HFFc6 (cell line): Measurements from ENCODE around the gene SLC25A40. TPM values are rescaled to one million over a fixed set of nuclear protein-coding genes. Genes with fewer than 3 reads are reported as not detected.

Experiments
- DNase-seq: peaks from one replicate; pipeline ENCODE4 v3.0.0-alpha.2; 2018
- H3K27ac Mint-ChIP-seq: 2 replicates; pipeline ENCODE4 v1.8.0; 2020; ENCODE audit warnings: mild to moderate bottlenecking, mixed read lengths
- H3K27me3 Mint-ChIP-seq: 2 replicates; pipeline ENCODE4 v1.8.0; 2021; ENCODE audit warnings: mild to moderate bottlenecking, moderate library complexity, mixed read lengths; ENCODE audit not compliant: insufficient read depth
- H3K36me3 Mint-ChIP-seq: 2 replicates; pipeline ENCODE4 v1.8.0; 2021; ENCODE audit warnings: low read depth, mixed read lengths
- H3K4me1 Mint-ChIP-seq: 2 replicates; pipeline ENCODE4 v1.8.0; 2020; ENCODE audit warnings: low read depth, mixed read lengths
- H3K4me3 Mint-ChIP-seq: 2 replicates; pipeline ENCODE4 v1.8.0; 2020; ENCODE audit warnings: mild to moderate bottlenecking, moderate library complexity, mixed read lengths
- H3K9me3 Mint-ChIP-seq: 2 replicates; pipeline ENCODE4 v1.8.0; 2020; ENCODE audit warnings: mild to moderate bottlenecking, mixed read lengths
- CTCF ChIP-seq: fragments of 200-600 bp; sonication (generic); IDR thresholded peaks from 2 replicates; pipeline ENCODE4 v1.5.0; 2021; ENCODE audit warnings: antibody characterized with exemption, mild to moderate bottlenecking
- total RNA-seq, 6 experiments: library from RNA; stranded (reverse); fragmentation: NEBNext Ultra II Directional; extraction: Animal tissue kit (Norgen Biotek cat#: 25700); gene quantifications; 2 replicates in 1 of 6; 3 replicates in 5 of 6; pipeline ENCODE4 v1.2.3, GENCODE V29; 2021

Gene SLC25A40
- total RNA-seq, 6 experiments from 2014 or later, result 13.1 to 19.0 (median 15.7) TPM

GRCh38 chr7:87899255-87899654, 23.1 kb upstream of the SLC25A40 start:
- no peak overlapping the region for H3K4me3 Mint-ChIP-seq
- no peaks in the 10 kb centered on the region for H3K4me1 Mint-ChIP-seq
- no peaks in the 10 kb centered on the region for H3K9me3 Mint-ChIP-seq
- no peak for DNase-seq
- H3K27me3 Mint-ChIP-seq, result no peaks in the 10 kb centered on the region
- no peak for TF ChIP-seq CTCF
- no peak overlapping the region for H3K27ac Mint-ChIP-seq
- H3K36me3 Mint-ChIP-seq, result peaks cover 12% of the 10 kb centered on the region

DNA sequence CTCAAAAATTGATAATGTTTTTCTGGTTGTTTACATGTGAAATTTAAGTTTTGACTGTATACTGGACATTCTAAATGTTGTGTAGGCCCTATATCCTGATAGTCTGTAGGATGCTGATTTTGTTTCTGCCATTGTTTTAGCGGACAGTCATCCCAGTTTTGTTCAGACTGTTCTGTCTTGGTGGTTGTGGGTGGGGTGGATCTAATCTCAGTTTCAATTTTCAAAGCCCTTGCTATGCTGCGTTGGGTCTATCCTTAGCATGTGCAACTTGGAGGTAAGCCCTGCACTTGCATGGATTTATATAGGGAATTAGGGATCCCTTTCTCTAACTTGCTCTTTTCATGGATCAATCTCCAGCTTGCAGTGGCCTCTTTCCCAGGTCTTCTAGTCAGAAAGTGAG, 19.2 kb upstream of the SLC25A40 start:
- H3K27ac Mint-ChIP-seq, result no peak overlapping the region
- no peak for TF ChIP-seq CTCF
- DNase-seq, result no peak
- H3K4me3 Mint-ChIP-seq, result no peak overlapping the region
- no peaks in the 10 kb centered on the region for H3K9me3 Mint-ChIP-seq
- H3K27me3 Mint-ChIP-seq, result no peaks in the 10 kb centered on the region
- H3K4me1 Mint-ChIP-seq, result no peaks in the 10 kb centered on the region
- peaks cover 13% of the 10 kb centered on the region for H3K36me3 Mint-ChIP-seq

DNA sequence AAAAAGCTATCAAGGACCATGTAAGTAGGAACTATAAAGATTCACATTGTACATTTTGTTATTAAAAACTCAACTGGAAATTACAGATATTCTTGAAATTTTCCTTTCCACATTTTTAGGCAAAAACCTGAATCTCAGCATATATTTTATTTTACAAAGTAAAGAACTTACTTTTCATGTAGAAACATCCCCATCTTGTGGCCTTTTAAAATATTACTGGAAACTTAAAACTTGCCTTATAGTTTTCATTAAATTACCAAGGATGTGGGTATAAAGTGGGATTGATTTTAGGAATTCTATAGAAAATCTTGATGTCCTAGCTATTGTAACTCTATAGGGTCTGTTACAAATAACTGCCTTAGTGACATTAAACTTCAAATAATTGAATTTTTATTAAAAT, 10.7 kb upstream of the SLC25A40 start:
- DNase-seq, result peak; percentile 46
- no peak overlapping the region for H3K4me3 Mint-ChIP-seq
- H3K9me3 Mint-ChIP-seq, result no peaks in the 10 kb centered on the region
- peaks cover 8% of the 10 kb centered on the region for H3K4me1 Mint-ChIP-seq
- H3K36me3 Mint-ChIP-seq, result peaks cover 15% of the 10 kb centered on the region
- peak; percentile 85 for TF ChIP-seq CTCF
- no peak overlapping the region for H3K27ac Mint-ChIP-seq
- no peaks in the 10 kb centered on the region for H3K27me3 Mint-ChIP-seq

GRCh38 chr7:87885018-87885417, 8.9 kb upstream of the SLC25A40 start:
- no peak for TF ChIP-seq CTCF
- peaks cover 10% of the 10 kb centered on the region; the same call in 1 of the 2 replicates for H3K36me3 Mint-ChIP-seq
- no peak for DNase-seq

DNA sequence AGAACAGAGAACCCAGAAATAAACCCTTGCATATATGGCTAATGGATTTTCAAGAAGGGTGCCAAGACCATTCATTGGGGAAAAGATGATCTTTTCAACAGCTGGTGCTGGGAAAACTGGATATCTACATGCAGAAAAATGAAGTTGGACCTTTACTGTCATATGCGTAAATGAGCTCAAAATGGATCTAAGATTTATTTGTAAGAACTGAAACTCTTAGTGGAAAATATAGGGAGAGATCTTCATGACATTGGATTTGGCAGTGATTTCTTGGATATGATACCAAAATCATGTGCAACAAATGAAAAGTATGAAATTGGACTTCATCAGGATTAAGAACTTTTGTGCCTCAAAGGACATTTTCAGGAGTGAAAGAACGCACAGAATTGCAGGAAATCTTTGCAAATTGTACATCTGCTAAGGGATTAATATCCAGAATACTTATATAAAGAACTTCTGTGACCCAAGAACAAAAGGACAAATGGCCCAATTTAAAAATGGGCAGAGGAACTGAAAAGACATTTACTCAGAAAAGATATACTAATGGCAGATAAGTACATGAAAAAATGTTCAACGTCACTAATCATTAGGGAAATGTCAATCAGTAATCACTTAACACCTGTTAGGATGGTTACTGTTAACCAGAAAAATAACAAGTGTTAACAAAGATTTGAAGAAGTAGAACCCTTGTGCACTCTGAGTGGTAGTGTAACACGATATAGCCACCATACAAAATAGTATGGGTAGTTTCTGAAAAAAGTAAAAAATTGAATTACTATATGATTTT, 6.2 kb upstream of the SLC25A40 start:
- no peak for DNase-seq
- TF ChIP-seq CTCF, result no peak
- H3K9me3 Mint-ChIP-seq, result no peaks in the 10 kb centered on the region
- no peaks in the 10 kb centered on the region for H3K27me3 Mint-ChIP-seq
- H3K36me3 Mint-ChIP-seq, result peaks cover 10% of the 10 kb centered on the region; the same call in 1 of the 2 replicates
- no peak overlapping the region for H3K4me3 Mint-ChIP-seq
- H3K4me1 Mint-ChIP-seq, result peaks cover 30% of the 10 kb centered on the region
- no peak overlapping the region for H3K27ac Mint-ChIP-seq

More at GRCh38 chr7:87885018-87885417, 8.9 kb upstream of the SLC25A40 start:
- Mint-ChIP-seq H3K27ac (no peak overlapping the region), H3K4me1 (peaks cover 19% of the 10 kb centered on the region), H3K9me3 (no peaks in the 10 kb centered on the region), H3K4me3 (no peak overlapping the region), H3K27me3 (no peaks in the 10 kb centered on the region)
